Neural cell (in vitro differentiated cells): ENCODE data around the gene VCP.
"Not testable (repeated sequence)": the region's sequence is repeated elsewhere in the genome, so short reads cannot be mapped to it uniquely, and the experiment has no call there.

Source experiments
- EP300 ChIP-seq: fragments of 450-650 bp; conservative IDR thresholded peaks from 2 replicates; pipeline ENCODE4 v1.6.1; 2014; ENCODE audit warnings: antibody characterized with exemption, mild to moderate bottlenecking, moderate library complexity; ENCODE audit not compliant: poor library complexity, severe bottlenecking
- EZH2 ChIP-seq: fragments of 200-600, 300-800 bp; shearing (Covaris generic), sonication (generic); IDR thresholded peaks from 2 replicates; pipeline ENCODE4 v1.6.1; 2014; ENCODE audit warnings: antibody characterized with exemption, low read length, borderline replicate concordance, mild to moderate bottlenecking; ENCODE audit not compliant: insufficient read depth, poor library complexity, severe bottlenecking
- POLR2AphosphoS5 ChIP-seq: IDR thresholded peaks from 2 replicates; pipeline ENCODE4 v1.6.1; 2012
- RAD21 ChIP-seq: fragments of 450-650 bp; conservative IDR thresholded peaks from 2 replicates; pipeline ENCODE4 v1.6.1; 2014; ENCODE audit warnings: antibody characterized with exemption, mild to moderate bottlenecking, moderate library complexity
- SMC3 ChIP-seq: fragments of 450-650 bp; conservative IDR thresholded peaks from 2 replicates; pipeline ENCODE4 v1.6.1; 2014; ENCODE audit warnings: antibody characterized with exemption, mild to moderate bottlenecking, moderate library complexity; ENCODE audit not compliant: poor library complexity
- TAF1 ChIP-seq: IDR thresholded peaks from 2 replicates; pipeline ENCODE4 v1.6.1; 2012; ENCODE audit warnings: low read depth
- TF ChIP-seq, protein P1 (sequence below): fragments of 450-650 bp; IDR thresholded peaks from 2 replicates; pipeline ENCODE4 v1.5.1; 2014; ENCODE audit warnings: antibody characterized with exemption, mild to moderate bottlenecking, moderate library complexity; ENCODE audit not compliant: poor library complexity, severe bottlenecking
- TF ChIP-seq, protein P2 (sequence below): IDR thresholded peaks from 2 replicates; pipeline ENCODE4 v1.6.1; 2012; ENCODE audit warnings: borderline replicate concordance

- not testable (repeated sequence) for TF ChIP-seq SMC3, EZH2, EP300, POLR2AphosphoS5, RAD21, TAF1
- TF ChIP-seq, protein P1, sequence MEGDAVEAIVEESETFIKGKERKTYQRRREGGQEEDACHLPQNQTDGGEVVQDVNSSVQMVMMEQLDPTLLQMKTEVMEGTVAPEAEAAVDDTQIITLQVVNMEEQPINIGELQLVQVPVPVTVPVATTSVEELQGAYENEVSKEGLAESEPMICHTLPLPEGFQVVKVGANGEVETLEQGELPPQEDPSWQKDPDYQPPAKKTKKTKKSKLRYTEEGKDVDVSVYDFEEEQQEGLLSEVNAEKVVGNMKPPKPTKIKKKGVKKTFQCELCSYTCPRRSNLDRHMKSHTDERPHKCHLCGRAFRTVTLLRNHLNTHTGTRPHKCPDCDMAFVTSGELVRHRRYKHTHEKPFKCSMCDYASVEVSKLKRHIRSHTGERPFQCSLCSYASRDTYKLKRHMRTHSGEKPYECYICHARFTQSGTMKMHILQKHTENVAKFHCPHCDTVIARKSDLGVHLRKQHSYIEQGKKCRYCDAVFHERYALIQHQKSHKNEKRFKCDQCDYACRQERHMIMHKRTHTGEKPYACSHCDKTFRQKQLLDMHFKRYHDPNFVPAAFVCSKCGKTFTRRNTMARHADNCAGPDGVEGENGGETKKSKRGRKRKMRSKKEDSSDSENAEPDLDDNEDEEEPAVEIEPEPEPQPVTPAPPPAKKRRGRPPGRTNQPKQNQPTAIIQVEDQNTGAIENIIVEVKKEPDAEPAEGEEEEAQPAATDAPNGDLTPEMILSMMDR, result not testable (repeated sequence)
- TF ChIP-seq, protein P2, sequence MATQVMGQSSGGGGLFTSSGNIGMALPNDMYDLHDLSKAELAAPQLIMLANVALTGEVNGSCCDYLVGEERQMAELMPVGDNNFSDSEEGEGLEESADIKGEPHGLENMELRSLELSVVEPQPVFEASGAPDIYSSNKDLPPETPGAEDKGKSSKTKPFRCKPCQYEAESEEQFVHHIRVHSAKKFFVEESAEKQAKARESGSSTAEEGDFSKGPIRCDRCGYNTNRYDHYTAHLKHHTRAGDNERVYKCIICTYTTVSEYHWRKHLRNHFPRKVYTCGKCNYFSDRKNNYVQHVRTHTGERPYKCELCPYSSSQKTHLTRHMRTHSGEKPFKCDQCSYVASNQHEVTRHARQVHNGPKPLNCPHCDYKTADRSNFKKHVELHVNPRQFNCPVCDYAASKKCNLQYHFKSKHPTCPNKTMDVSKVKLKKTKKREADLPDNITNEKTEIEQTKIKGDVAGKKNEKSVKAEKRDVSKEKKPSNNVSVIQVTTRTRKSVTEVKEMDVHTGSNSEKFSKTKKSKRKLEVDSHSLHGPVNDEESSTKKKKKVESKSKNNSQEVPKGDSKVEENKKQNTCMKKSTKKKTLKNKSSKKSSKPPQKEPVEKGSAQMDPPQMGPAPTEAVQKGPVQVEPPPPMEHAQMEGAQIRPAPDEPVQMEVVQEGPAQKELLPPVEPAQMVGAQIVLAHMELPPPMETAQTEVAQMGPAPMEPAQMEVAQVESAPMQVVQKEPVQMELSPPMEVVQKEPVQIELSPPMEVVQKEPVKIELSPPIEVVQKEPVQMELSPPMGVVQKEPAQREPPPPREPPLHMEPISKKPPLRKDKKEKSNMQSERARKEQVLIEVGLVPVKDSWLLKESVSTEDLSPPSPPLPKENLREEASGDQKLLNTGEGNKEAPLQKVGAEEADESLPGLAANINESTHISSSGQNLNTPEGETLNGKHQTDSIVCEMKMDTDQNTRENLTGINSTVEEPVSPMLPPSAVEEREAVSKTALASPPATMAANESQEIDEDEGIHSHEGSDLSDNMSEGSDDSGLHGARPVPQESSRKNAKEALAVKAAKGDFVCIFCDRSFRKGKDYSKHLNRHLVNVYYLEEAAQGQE, result not testable (repeated sequence)
Measured at GRCh38 chr9:35023443-35023842, 49.0 kb downstream of the VCP start.
